GM23248 (cell line): ENCODE results near the gene HDAC4. TPM values are rescaled to one million over a fixed set of nuclear protein-coding genes. Genes with fewer than 3 reads are reported as not detected.
A peak's percentile ranks its signal among the peaks of the same experiment; 100 is the strongest.

Experiments
- DNase-seq: peaks from one replicate; pipeline ENCODE4 v3.0.0-alpha.2; 2015
- H2AFZ ChIP-seq: fragments of 200-600 bp; sonication (generic); 2 replicates; pipeline ENCODE4 v1.6.1; 2016; ENCODE audit warnings: antibody characterized with exemption
- H3F3A ChIP-seq: fragments of 200-600 bp; sonication (generic); 2 replicates; pipeline ENCODE4 v1.6.1; 2016; ENCODE audit warnings: mild to moderate bottlenecking, antibody characterized with exemption, mixed run types; ENCODE audit not compliant: insufficient read depth
- H3K27ac ChIP-seq: fragments of 200-600 bp; sonication (generic); 2 replicates; pipeline ENCODE4 v1.5.1; 2016; ENCODE audit warnings: mild to moderate bottlenecking
- H3K27me3 ChIP-seq: fragments of 200-600 bp; sonication (generic); replicated peaks from 2 replicates; pipeline ENCODE4 v1.6.1; 2016; ENCODE audit warnings: mild to moderate bottlenecking; ENCODE audit not compliant: insufficient read depth
- H3K36me3 ChIP-seq: fragments of 200-600 bp; sonication (generic); 2 replicates; pipeline ENCODE4 v1.6.1; 2016; ENCODE audit warnings: low read depth, mild to moderate bottlenecking
- H3K4me1 ChIP-seq: fragments of 200-600 bp; sonication (generic); 2 replicates; pipeline ENCODE4 v1.6.1; 2016; ENCODE audit warnings: mild to moderate bottlenecking; ENCODE audit not compliant: insufficient read depth
- H3K4me2 ChIP-seq: fragments of 200-600 bp; sonication (generic); one replicate; pipeline ENCODE4 v1.6.1; 2016; ENCODE audit warnings: mild to moderate bottlenecking; ENCODE audit not compliant: unreplicated experiment
- H3K4me3 ChIP-seq: fragments of 200-600 bp; sonication (generic); 2 replicates; pipeline ENCODE4 v1.5.1; 2016; ENCODE audit warnings: mild to moderate bottlenecking
- H3K79me2 ChIP-seq: fragments of 200-600 bp; sonication (generic); 2 replicates; pipeline ENCODE4 v1.6.1; 2016; ENCODE audit warnings: mild to moderate bottlenecking; ENCODE audit not compliant: insufficient read depth
- H3K9ac ChIP-seq: fragments of 200-600 bp; sonication (generic); 2 replicates; pipeline ENCODE4 v1.6.1; 2016; ENCODE audit warnings: mild to moderate bottlenecking
- H3K9me2 ChIP-seq: fragments of 200-600 bp; sonication (generic); 2 replicates; pipeline ENCODE4 v1.6.1; 2016; ENCODE audit warnings: mixed run types, mild to moderate bottlenecking, moderate library complexity; ENCODE audit not compliant: insufficient read depth
- H3K9me3 ChIP-seq: fragments of 200-600 bp; sonication (generic); one replicate; pipeline ENCODE4 v1.6.1; 2017; ENCODE audit warnings: low read depth
- H4K20me1 ChIP-seq: fragments of 200-600 bp; sonication (generic); 2 replicates; pipeline ENCODE4 v1.6.0; 2016; ENCODE audit not compliant: insufficient read depth
- EZH2 ChIP-seq: fragments of 200-600 bp; sonication (generic); IDR thresholded peaks from 2 replicates; pipeline ENCODE4 v1.6.1; 2018; ENCODE audit warnings: antibody characterized with exemption, mild to moderate bottlenecking; ENCODE audit not compliant: insufficient read depth, poor library complexity, severe bottlenecking
- EZH2phosphoT487 ChIP-seq: fragments of 200-600 bp; sonication (generic); IDR thresholded peaks from 2 replicates; pipeline ENCODE4 v1.6.1; 2018; ENCODE audit warnings: antibody characterized with exemption, moderate library complexity, mild to moderate bottlenecking, low read depth; ENCODE audit not compliant: insufficient read depth
- WGBS, 2 experiments: methylation state at CpG; one replicate each; pipeline ENCODE4 v1.1.6; 2015 to 2017; ENCODE audit warnings: low lambda C conversion rate in 2 of 2, low coverage in 1 of 2; ENCODE audit errors: missing lambda C conversion rate in 2 of 2; 5-methylcytosine and 5-hydroxymethylcytosine counted together
- in situ Hi-C: fragments of 300-500 bp; cut with MboI; formaldehyde crosslinking; loops from 2 replicates; pipeline ENCODE4 v1.15.0; 2020
- polyA plus RNA-seq: library from polyadenylated mRNA; unstranded; fragments of >200 nt; fragmentation: Nextera tagmentation; extraction: Ambion mirVana; gene quantifications from 2 replicates; pipeline ENCODE4 v1.2.1, GENCODE V29; 2016
- total RNA-seq: library from RNA; depleted of rRNA; stranded (reverse); fragments of >200 nt; shearing (Covaris generic); gene quantifications from 2 replicates; pipeline ENCODE4 v1.2.3, GENCODE V29; 2014

HDAC4 gene
- total and polyA plus RNA-seq, 2 experiments from 2014 or later: 2.1 to 6.3 TPM

- TF ChIP-seq EZH2phosphoT487 (no peak), EZH2 (no peak)
- Histone ChIP-seq H3F3A (0 out of 2 replicates have a peak, but pooled peaks cover 7% of the 10 kb centered on the region), H3K4me3 (peak overlapping the region; percentile 67), H3K9ac (peak overlapping the region; percentile 73), H3K4me2 (peak overlapping the region; percentile 80), H2AFZ (peak overlapping the region; percentile 88), H3K27ac (peak overlapping the region; percentile 57), H3K79me2 (no peaks in the 10 kb centered on the region), H3K27me3 (0 out of 2 replicates have a peak, but pooled peaks cover 1% of the 10 kb centered on the region), H3K9me2 (no peaks in the 10 kb centered on the region), H4K20me1 (no peaks in the 10 kb centered on the region), H3K9me3 (no peaks in the 10 kb centered on the region), H3K4me1 (peaks cover 16% of the 10 kb centered on the region), H3K36me3 (no peaks in the 10 kb centered on the region)
- WGBS, 2 experiments: 1% methylated on average over 13 of the region's 13 CpGs
- DNase-seq: peak; percentile 80
- in situ Hi-C loops: no loop called here
Measured at GRCh38 chr2:239002954-239003623, 397.7 kb downstream of the HDAC4 start.

- Histone ChIP-seq H3K4me1 (peaks cover 16% of the 10 kb centered on the region), H3K9me3 (no peaks in the 10 kb centered on the region), H3K4me2 (peak overlapping the region; percentile 80), H4K20me1 (no peaks in the 10 kb centered on the region), H3K27me3 (no peaks in the 10 kb centered on the region), H3K79me2 (no peaks in the 10 kb centered on the region), H2AFZ (peak overlapping the region; percentile 88), H3F3A (0 out of 2 replicates have a peak, but pooled peaks cover 7% of the 10 kb centered on the region), H3K4me3 (peak overlapping the region; percentile 67), H3K27ac (peak overlapping the region; percentile 57), H3K9ac (peak overlapping the region; percentile 73), H3K9me2 (no peaks in the 10 kb centered on the region), H3K36me3 (no peaks in the 10 kb centered on the region)
- in situ Hi-C loops: no loop called here
- no peak for DNase-seq
- TF ChIP-seq EZH2 (no peak), EZH2phosphoT487 (no peak)
- WGBS, 2 experiments: 5 to 7% methylated on average over 8 of the region's 8 CpGs
Measured at GRCh38 chr2:239002591-239002953, 398.2 kb downstream of the HDAC4 start.

GRCh38 chr2:239001794-239002193 is 399.0 kb downstream of the HDAC4 start:
- WGBS, 2 experiments: 85 to 88% methylated on average over 14 of the region's 14 CpGs
- in situ Hi-C loops: no loop called here

GRCh38 chr2:239000500-239001073 is 400.2 kb downstream of the HDAC4 start:
- Histone ChIP-seq H3K27me3 (no peaks in the 10 kb centered on the region), H4K20me1 (no peaks in the 10 kb centered on the region), H3K27ac (no peak overlapping the region), H3K79me2 (no peaks in the 10 kb centered on the region), H3K36me3 (no peaks in the 10 kb centered on the region), H3K9me3 (no peaks in the 10 kb centered on the region), H3F3A (peaks cover 10% of the 10 kb centered on the region; the same call in 1 of the 2 replicates), H3K9me2 (no peaks in the 10 kb centered on the region), H3K9ac (no peak overlapping the region), H3K4me3 (no peak overlapping the region), H3K4me1 (peaks cover 22% of the 10 kb centered on the region), H2AFZ (no peak overlapping the region), H3K4me2 (no peak overlapping the region)
- TF ChIP-seq EZH2 (no peak), EZH2phosphoT487 (no peak)
- in situ Hi-C loops: no loop called here
- 88 to 93% methylated on average over 12 of the region's 12 CpGs for WGBS, 2 experiments
- no peak for DNase-seq

More at GRCh38 chr2:239001794-239002193, 399.0 kb downstream of the HDAC4 start:
- Histone ChIP-seq H3K9ac (no peak overlapping the region), H3K4me3 (no peak overlapping the region), H3K9me3 (no peaks in the 10 kb centered on the region), H2AFZ (no peak overlapping the region), H4K20me1 (no peaks in the 10 kb centered on the region), H3F3A (0 out of 2 replicates have a peak, but pooled peaks cover 7% of the 10 kb centered on the region), H3K27me3 (no peaks in the 10 kb centered on the region), H3K79me2 (no peaks in the 10 kb centered on the region), H3K36me3 (no peaks in the 10 kb centered on the region), H3K4me2 (no peak overlapping the region), H3K4me1 (peaks cover 16% of the 10 kb centered on the region), H3K27ac (no peak overlapping the region), H3K9me2 (no peaks in the 10 kb centered on the region)
- TF ChIP-seq EZH2 (no peak), EZH2phosphoT487 (no peak)
- DNase-seq: no peak
